ENCODE measurements around the gene RMND1.
"Not testable (repeated sequence)": the region's sequence is repeated elsewhere in the genome, so short reads cannot be mapped to it uniquely, and the experiment has no call there.

The RMND1 gene

GRCh38 chr6:151384151-151384550 lies 67.8 kb downstream of the RMND1 start:
- DNase-seq (ENCODE audit: low read depth) = no peak

- DNase-seq (ENCODE audit: low read depth) = not testable (repeated sequence)
These were observed 69.3 kb downstream of the RMND1 start for GRCh38 chr6:151382631-151383030.

DNA sequence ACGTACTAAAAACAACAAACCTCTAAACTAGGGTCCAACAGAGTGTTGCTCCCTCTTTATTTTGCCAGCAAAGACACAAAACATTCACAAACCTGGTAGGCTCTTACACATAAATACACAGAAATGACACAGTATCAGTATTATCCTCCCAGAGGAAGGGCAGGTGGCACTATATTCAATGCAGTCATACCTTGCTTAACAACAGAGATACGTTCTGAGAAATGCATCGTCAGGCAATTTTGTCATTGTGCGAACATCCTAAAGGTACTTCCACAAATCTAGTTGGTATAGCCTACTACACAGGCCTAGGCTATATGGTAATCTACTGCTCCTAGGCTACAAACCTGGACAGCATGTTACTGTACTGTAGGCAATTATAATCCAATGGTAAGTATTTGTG lies 70.2 kb downstream of the RMND1 start:
- DNase-seq (ENCODE audit: low read depth) = no peak

DNA sequence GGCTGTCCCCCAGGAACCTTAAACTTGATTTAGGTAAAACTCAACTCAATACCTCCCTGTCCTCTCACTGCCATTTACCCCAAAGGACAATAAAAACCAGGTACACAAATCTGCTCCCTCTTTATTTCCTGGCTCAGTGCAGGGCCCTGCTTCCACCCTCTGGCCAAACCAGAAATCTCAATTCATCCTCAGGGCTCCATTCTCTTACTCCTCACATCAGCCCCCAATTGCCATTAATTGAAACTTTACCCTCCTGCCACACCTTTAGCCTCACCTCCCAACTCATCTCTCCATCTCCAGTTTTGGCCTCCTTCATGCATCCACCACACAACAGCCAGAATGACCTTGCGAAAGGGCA lies 71.1 kb downstream of the RMND1 start:
- DNase-seq (ENCODE audit: low read depth) = no peak

- DNase-seq (ENCODE audit: low read depth) = no peak
These were observed 71.7 kb downstream of the RMND1 start for GRCh38 chr6:151379933-151380847.

GRCh38 chr6:151377095-151377494 lies 74.8 kb downstream of the RMND1 start:
- DNase-seq (ENCODE audit: low read depth) = no peak

- no peak for DNase-seq (ENCODE audit: low read depth)
These were observed 75.5 kb downstream of the RMND1 start for GRCh38 chr6:151376440-151376839.

DNA sequence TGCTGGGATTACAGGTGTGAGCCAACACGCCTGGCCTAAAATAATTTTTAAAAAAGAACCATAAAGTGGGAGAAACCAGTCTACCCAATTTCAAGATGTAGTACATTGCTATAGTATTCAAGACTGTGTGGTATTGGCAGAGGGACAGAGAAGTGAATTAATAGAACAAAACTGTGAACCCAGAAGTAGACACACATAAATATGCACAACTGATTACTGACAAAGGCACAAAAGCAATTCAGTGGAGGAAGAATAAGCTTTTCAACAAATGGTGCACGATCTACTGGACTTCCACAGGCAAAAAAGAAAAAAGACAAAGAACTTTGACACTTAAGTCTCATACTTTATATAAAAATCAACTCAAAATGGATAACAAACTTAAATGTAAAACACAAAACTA lies 76.1 kb downstream of the RMND1 start:
- no peak for DNase-seq (ENCODE audit: low read depth)

DNA sequence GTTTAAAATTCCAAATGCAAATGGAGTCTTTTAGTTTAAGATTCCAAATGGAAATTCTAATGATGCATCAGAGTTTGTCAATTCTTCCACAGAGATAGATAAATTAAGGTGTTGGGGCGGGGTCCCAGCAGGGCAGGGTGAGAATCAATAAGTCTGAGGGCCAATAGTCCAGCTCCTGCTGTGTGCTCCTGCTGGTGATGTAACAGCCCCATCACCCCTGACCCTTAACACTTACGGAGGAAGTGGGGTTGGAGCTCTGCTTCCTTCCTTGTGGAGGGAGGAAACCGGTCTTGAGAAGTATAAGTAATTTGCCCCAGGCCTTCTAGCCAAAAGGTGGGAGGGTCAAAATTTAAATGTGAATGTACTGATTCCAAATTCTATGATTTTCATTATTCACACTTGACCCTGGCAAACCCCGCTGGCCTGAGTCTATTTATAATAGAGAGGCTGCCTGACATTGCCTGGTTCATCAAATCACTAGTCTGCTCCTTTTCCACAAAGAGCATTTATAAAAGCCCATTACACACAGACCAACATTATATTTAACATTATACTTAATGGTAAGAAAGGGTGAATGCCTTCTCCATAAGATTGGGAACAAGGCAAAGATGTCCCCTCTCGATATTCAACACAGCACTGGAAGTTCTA lies 77.8 kb downstream of the RMND1 start:
- no peak for DNase-seq (ENCODE audit: low read depth)

DNA sequence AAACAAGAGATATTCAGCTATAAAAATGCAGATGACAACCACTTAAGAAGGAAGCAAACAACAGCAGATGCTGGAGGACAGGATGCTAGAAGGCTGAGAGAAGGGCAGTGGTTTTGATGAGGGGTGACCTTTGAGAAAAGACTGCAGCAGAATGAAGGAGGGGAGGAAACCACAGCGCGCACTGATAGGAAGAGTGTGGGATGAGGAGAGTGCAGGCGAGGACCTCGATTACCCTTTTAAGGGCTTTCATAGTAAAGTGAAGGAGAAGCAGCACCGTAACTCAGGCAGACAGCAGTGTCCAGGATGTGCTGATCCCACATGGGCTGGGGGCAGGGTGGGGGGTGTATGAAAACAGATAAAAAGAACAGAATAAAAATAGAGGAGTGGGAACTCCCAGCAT lies 79.8 kb downstream of the RMND1 start:
- no peak for DNase-seq (ENCODE audit: low read depth)

- DNase-seq (ENCODE audit: low read depth) = no peak
These were observed 81.3 kb downstream of the RMND1 start for GRCh38 chr6:151370509-151371078.

DNA sequence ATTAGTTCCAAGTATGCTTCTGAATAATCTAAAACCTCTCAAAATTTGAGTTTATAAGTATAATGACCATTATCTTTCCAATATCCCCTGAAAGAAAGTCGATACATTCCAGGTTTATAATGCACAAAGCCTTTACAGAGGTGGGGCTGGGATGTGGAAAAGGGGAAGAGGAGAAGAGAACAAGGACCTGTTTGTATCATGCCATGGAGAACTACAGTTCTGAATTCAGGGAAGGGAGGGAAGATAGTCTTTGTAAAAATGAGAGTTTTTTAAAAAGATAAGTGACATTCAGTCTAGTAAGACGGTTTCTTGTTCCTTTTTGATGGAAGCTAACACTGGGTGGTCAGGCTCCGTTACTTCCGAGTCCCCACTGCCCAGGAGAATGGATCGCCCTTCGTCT lies 86.7 kb downstream of the RMND1 start:
- DNase-seq (ENCODE audit: low read depth) = no peak

GRCh38 chr6:151359486-151359885 lies 92.4 kb downstream of the RMND1 start:
- DNase-seq (ENCODE audit: low read depth) = no peak

DNA sequence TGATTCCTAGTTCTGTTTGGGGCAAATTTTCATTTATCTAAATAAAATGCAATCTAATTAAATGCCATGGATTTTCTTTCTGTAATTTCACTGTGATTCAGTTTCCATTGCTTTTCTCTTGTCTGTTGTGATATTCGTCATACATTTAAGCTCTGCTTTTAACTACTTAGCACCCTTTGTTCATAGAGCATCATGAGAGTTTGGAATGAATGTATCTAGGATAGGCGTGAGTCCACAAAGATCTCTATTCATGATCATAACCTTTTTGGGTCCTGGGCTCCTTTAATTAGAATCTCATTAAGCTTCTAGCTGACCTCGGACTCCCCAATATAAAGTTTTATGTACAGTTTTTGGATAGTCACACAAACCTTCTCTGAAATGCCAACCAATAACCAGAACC lies 93.5 kb downstream of the RMND1 start:
- no peak for DNase-seq (ENCODE audit: low read depth)

- DNase-seq (ENCODE audit: low read depth) = no peak
These were observed 94.0 kb downstream of the RMND1 start for GRCh38 chr6:151357758-151358436.

DNA sequence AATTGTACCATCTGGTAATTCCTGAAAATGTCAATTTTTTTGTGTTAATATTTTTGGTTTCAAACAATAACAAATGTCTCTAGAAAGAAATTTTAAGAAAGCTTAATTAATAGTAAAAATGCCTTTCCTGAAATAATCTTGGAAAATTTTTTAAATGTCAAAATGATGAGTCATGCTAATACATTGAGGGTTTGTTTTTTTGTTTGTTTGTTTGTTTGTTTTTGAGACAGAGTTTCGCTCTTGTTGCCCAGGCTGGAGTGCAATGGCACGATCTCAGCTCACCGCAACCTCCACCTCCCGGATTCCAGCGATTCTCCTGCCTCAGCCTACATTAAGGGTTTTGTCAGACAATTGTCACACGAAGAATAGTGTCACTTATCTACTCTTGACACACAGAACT lies 94.9 kb downstream of the RMND1 start:
- not testable (repeated sequence) for DNase-seq (ENCODE audit: low read depth)
